Neural cell (in vitro differentiated cells): Measurements from ENCODE around the gene CFAP99. TPM values are rescaled to one million over a fixed set of nuclear protein-coding genes. Genes with fewer than 3 reads are reported as not detected.
"Not testable (repeated sequence)": the region's sequence is repeated elsewhere in the genome, so short reads cannot be mapped to it uniquely, and the experiment has no call there.

ENCODE experiments used
- H2AFZ ChIP-seq: fragments of 200-600, 300-800 bp; sonication (generic), shearing (Covaris generic); 2 replicates; pipeline ENCODE4 v1.6.0; 2014; ENCODE audit warnings: low read depth, mild to moderate bottlenecking, antibody characterized with exemption, low read length, moderate library complexity
- H3F3A ChIP-seq: fragments of 200-600 bp; shearing (Covaris generic); 2 replicates; pipeline ENCODE4 v1.6.1; 2016; ENCODE audit warnings: mild to moderate bottlenecking, moderate library complexity, mixed read lengths, antibody characterized with exemption, low read length; ENCODE audit not compliant: insufficient read depth, poor library complexity, severe bottlenecking
- H3K27ac ChIP-seq: fragments of 200-600, 300-800 bp; sonication (generic), shearing (Covaris generic); 2 replicates; pipeline ENCODE4 v1.5.1; 2014; ENCODE audit warnings: mild to moderate bottlenecking, low read length, moderate library complexity
- H3K27me3 ChIP-seq: fragments of 300-800, 200-600 bp; sonication (generic), shearing (Covaris generic); 2 replicates; pipeline ENCODE4 v1.6.0; 2014; ENCODE audit warnings: mild to moderate bottlenecking, low read depth, low read length, moderate library complexity; ENCODE audit not compliant: insufficient read depth
- H3K36me3 ChIP-seq: fragments of 300-800, 200-600 bp; sonication (generic), shearing (Covaris generic); 2 replicates; pipeline ENCODE4 v1.5.1; 2014; ENCODE audit warnings: mild to moderate bottlenecking, antibody characterized with exemption, low read length, moderate library complexity; ENCODE audit not compliant: insufficient read depth
- H3K4me2 ChIP-seq: fragments of 300-800, 200-600 bp; sonication (generic), shearing (Covaris generic); 2 replicates; pipeline ENCODE4 v1.6.0; 2014; ENCODE audit warnings: mild to moderate bottlenecking, low read length
- H3K4me3 ChIP-seq: fragments of 300-800, 200-600 bp; sonication (generic), shearing (Covaris generic); 2 replicates; pipeline ENCODE4 v1.5.1; 2014; ENCODE audit warnings: mild to moderate bottlenecking, low read length, moderate library complexity
- H3K79me2 ChIP-seq: fragments of 200-600 bp; shearing (Covaris generic); replicated peaks from 2 replicates; pipeline ENCODE4 v1.6.0; 2014; ENCODE audit warnings: mild to moderate bottlenecking, low read length, moderate library complexity; ENCODE audit not compliant: insufficient read depth
- H3K9ac ChIP-seq: fragments of 300-800, 200-600 bp; sonication (generic), shearing (Covaris generic); 2 replicates; pipeline ENCODE4 v1.6.1; 2016; ENCODE audit warnings: mild to moderate bottlenecking, low read length, mixed read lengths
- H3K9me2 ChIP-seq: fragments of 200-600 bp; shearing (Covaris generic); 2 replicates; pipeline ENCODE4 v1.6.1; 2016; ENCODE audit warnings: mild to moderate bottlenecking, low read length, mixed read lengths; ENCODE audit not compliant: insufficient read depth
- H3K9me3 ChIP-seq: fragments of 200-600, 300-800 bp; sonication (generic), shearing (Covaris generic); 2 replicates; pipeline ENCODE4 v1.6.1; 2016; ENCODE audit warnings: mild to moderate bottlenecking, mixed run types, low read length, moderate library complexity, mixed read lengths
- H4K20me1 ChIP-seq: fragments of 200-600 bp; shearing (Covaris generic); 2 replicates; pipeline ENCODE4 v1.6.1; 2016; ENCODE audit warnings: mild to moderate bottlenecking, mixed run types; ENCODE audit not compliant: insufficient read depth
- EP300 ChIP-seq: fragments of 450-650 bp; conservative IDR thresholded peaks from 2 replicates; pipeline ENCODE4 v1.6.1; 2014; ENCODE audit warnings: antibody characterized with exemption, mild to moderate bottlenecking, moderate library complexity; ENCODE audit not compliant: poor library complexity, severe bottlenecking
- EZH2 ChIP-seq: fragments of 200-600, 300-800 bp; shearing (Covaris generic), sonication (generic); IDR thresholded peaks from 2 replicates; pipeline ENCODE4 v1.6.1; 2014; ENCODE audit warnings: antibody characterized with exemption, low read length, borderline replicate concordance, mild to moderate bottlenecking; ENCODE audit not compliant: insufficient read depth, poor library complexity, severe bottlenecking
- MXI1 ChIP-seq: fragments of 450-650 bp; conservative IDR thresholded peaks from 2 replicates; pipeline ENCODE4 v1.6.1; 2014; ENCODE audit warnings: antibody characterized with exemption, mild to moderate bottlenecking; ENCODE audit not compliant: poor library complexity, severe bottlenecking
- POLR2AphosphoS5 ChIP-seq: IDR thresholded peaks from 2 replicates; pipeline ENCODE4 v1.6.1; 2012
- RAD21 ChIP-seq: fragments of 450-650 bp; conservative IDR thresholded peaks from 2 replicates; pipeline ENCODE4 v1.6.1; 2014; ENCODE audit warnings: antibody characterized with exemption, mild to moderate bottlenecking, moderate library complexity
- SMC3 ChIP-seq: fragments of 450-650 bp; conservative IDR thresholded peaks from 2 replicates; pipeline ENCODE4 v1.6.1; 2014; ENCODE audit warnings: antibody characterized with exemption, mild to moderate bottlenecking, moderate library complexity; ENCODE audit not compliant: poor library complexity
- TAF1 ChIP-seq: IDR thresholded peaks from 2 replicates; pipeline ENCODE4 v1.6.1; 2012; ENCODE audit warnings: low read depth
- polyA plus RNA-seq: library from polyadenylated mRNA; depleted of rRNA; stranded (reverse); fragments of >200 nt; gene quantifications from 2 replicates; pipeline ENCODE4 v1.2.3, GENCODE V29; 2014
- TF ChIP-seq, protein P1 (sequence below): fragments of 450-650 bp; IDR thresholded peaks from 2 replicates; pipeline ENCODE4 v1.5.1; 2014; ENCODE audit warnings: antibody characterized with exemption, mild to moderate bottlenecking, moderate library complexity; ENCODE audit not compliant: poor library complexity, severe bottlenecking
- TF ChIP-seq, protein P2 (sequence below): IDR thresholded peaks from 2 replicates; pipeline ENCODE4 v1.6.1; 2012; ENCODE audit warnings: borderline replicate concordance

Gene CFAP99
- polyA plus RNA-seq, 1 donor from 2014 or later, result not detected

DNA sequence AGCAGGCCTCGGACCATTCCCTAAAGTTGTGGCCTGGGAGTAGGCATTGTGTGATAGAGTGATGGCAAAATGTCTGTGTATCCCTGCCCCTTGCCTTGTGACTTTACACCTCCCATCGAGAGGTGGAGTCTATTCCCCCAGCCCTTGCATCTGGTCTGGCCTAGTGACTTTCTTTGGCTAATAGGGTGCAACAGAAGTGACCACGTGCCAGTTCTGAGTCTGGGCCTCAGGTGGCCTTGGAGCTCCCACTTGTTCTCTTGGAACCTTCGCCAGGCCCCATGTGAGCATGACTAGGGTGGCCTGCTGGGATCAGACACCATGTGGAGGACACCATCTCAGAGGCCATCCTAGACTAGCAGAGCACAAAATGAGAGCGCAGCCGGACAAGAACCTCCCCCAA, 46.3 kb downstream of the CFAP99 start:
- H3K27me3 ChIP-seq, result no peaks in the 10 kb centered on the region
- H2AFZ ChIP-seq, result no peak overlapping the region
- H3F3A ChIP-seq, result no peaks in the 10 kb centered on the region
- no peak overlapping the region for H3K4me3 ChIP-seq
- TF ChIP-seq EP300 (no peak), EZH2 (no peak), TAF1 (no peak), POLR2AphosphoS5 (no peak), MXI1 (no peak), SMC3 (no peak), RAD21 (no peak)
- TF ChIP-seq, protein P1, sequence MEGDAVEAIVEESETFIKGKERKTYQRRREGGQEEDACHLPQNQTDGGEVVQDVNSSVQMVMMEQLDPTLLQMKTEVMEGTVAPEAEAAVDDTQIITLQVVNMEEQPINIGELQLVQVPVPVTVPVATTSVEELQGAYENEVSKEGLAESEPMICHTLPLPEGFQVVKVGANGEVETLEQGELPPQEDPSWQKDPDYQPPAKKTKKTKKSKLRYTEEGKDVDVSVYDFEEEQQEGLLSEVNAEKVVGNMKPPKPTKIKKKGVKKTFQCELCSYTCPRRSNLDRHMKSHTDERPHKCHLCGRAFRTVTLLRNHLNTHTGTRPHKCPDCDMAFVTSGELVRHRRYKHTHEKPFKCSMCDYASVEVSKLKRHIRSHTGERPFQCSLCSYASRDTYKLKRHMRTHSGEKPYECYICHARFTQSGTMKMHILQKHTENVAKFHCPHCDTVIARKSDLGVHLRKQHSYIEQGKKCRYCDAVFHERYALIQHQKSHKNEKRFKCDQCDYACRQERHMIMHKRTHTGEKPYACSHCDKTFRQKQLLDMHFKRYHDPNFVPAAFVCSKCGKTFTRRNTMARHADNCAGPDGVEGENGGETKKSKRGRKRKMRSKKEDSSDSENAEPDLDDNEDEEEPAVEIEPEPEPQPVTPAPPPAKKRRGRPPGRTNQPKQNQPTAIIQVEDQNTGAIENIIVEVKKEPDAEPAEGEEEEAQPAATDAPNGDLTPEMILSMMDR, result no peak
- TF ChIP-seq, protein P2, sequence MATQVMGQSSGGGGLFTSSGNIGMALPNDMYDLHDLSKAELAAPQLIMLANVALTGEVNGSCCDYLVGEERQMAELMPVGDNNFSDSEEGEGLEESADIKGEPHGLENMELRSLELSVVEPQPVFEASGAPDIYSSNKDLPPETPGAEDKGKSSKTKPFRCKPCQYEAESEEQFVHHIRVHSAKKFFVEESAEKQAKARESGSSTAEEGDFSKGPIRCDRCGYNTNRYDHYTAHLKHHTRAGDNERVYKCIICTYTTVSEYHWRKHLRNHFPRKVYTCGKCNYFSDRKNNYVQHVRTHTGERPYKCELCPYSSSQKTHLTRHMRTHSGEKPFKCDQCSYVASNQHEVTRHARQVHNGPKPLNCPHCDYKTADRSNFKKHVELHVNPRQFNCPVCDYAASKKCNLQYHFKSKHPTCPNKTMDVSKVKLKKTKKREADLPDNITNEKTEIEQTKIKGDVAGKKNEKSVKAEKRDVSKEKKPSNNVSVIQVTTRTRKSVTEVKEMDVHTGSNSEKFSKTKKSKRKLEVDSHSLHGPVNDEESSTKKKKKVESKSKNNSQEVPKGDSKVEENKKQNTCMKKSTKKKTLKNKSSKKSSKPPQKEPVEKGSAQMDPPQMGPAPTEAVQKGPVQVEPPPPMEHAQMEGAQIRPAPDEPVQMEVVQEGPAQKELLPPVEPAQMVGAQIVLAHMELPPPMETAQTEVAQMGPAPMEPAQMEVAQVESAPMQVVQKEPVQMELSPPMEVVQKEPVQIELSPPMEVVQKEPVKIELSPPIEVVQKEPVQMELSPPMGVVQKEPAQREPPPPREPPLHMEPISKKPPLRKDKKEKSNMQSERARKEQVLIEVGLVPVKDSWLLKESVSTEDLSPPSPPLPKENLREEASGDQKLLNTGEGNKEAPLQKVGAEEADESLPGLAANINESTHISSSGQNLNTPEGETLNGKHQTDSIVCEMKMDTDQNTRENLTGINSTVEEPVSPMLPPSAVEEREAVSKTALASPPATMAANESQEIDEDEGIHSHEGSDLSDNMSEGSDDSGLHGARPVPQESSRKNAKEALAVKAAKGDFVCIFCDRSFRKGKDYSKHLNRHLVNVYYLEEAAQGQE, result no peak
- H3K4me2 ChIP-seq, result no peak overlapping the region
- no peak overlapping the region for H3K9ac ChIP-seq
- H4K20me1 ChIP-seq, result no peaks in the 10 kb centered on the region
- no peaks in the 10 kb centered on the region for H3K9me3 ChIP-seq
- peaks cover 13% of the 10 kb centered on the region for H3K79me2 ChIP-seq
- H3K9me2 ChIP-seq, result no peaks in the 10 kb centered on the region
- no peak overlapping the region for H3K27ac ChIP-seq
- no peaks in the 10 kb centered on the region for H3K36me3 ChIP-seq

DNA sequence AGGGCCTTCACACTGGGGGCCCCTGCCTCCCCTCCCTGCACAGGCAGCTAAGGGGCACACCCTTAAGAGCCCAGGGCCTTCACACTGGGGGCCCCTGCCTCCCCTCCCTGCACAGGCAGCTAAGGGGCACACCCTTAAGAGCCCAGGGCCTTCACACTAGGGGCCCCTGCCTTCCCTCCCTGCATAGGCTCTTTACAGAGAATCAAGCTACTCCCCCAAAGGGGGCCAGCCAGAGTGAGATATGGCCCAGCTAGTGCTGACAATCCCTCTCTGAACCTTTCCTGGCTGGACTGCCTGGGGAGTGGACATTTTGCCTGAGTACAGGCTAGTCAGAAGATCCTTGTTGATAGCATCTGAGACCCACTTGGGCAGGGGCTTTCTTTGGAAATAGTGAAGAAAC, 46.8 kb downstream of the CFAP99 start:
- H3K4me2 ChIP-seq, H3K4me3 ChIP-seq, H2AFZ ChIP-seq, H4K20me1 ChIP-seq, H3K9me3 ChIP-seq, H3K9me2 ChIP-seq, H3K27ac ChIP-seq, H3K36me3 ChIP-seq, H3K9ac ChIP-seq, H3K27me3 ChIP-seq, H3F3A ChIP-seq: not testable (repeated sequence)
- peaks cover 19% of the 10 kb centered on the region for H3K79me2 ChIP-seq
